HG02973 (cell line): Measurements from ENCODE around the gene YTHDF1.

Experiments
- ATAC-seq: cut with Tn5 transposase; IDR thresholded peaks from one replicate; pipeline ENCODE4 v1.9.1; 2021; ENCODE audit warnings: moderate library complexity; ENCODE audit not compliant: unreplicated experiment

Gene YTHDF1

GRCh38 chr20:63212393-63212730, 3.6 kb downstream of the YTHDF1 start:
- ATAC-seq, result no peak

DNA sequence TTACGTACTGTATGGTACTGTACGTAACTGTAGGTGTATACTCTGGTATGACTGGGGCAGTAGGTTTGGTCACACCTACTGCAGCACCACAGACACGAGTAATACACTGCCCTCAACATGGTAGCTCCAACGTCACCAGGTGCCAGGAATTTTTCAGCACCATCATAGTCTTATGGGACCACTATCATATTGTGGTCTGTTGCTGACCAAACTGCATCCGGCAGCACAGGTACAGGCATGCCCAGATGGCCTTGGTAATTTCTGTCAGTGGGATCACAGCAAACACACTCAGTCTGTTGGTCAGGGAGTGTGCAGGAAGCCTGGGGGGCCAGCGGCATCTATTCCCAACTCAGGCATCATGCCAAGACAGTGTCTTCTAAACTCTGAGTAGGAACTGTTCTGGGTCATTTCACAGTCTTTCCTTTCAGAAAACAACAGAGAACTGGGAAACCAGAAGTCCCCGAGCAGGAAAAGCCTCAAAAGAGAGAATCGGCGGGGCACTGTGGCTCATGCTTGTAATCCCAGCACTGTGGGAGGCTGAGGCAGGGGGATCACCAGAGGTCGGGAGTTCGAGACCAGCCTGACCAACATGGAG, 5.8 kb downstream of the YTHDF1 start:
- no peak for ATAC-seq

DNA sequence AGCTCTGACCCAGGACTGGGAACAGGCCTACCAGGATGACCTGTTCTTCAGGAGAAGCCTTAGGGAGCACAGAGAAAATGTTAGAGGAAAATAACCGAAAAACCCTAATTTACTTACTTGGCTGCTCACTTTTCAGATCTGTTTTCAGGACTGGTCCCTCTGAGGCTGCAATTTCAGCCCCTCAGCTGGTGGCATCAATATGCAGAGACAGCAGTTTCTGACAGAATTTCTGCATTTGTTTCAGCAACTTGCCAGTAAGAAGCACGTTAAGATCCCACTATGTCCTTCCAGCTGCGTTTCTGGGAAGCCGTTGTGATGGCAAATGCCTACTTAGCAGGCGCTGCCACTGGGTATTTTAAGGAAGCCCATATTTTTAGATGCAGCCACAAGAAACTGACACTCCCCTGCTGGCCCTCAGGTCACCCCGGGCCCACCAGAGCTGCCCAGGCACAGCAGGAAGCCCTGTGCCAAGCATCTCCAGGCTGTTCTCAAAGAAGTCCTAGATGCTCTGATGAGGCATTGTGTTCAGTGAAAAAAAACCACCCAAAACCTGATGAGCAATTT, 7.5 kb downstream of the YTHDF1 start:
- ATAC-seq, result no peak

GRCh38 chr20:63206878-63207277, 9.1 kb downstream of the YTHDF1 start:
- no peak for ATAC-seq

DNA sequence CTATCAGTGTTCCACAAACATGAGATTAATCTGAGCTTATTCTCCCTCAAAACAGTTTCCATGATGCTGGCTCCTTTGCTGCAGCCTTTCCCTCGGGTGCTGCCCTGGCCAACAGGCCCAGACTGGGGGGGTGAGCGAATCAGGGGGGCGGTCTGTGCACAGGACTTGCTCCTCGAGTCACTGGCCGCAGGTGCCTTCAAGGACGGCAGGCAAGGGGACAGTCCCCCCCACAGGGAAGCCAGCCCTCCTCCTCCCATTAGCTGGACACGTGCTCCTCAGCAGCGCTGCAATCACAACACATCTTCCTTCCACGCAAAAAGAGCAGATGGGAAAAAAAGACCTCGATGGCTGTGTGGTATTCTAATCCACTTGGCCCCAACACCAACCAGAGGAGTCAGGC, 10.0 kb downstream of the YTHDF1 start:
- ATAC-seq, result no peak

- no peak for ATAC-seq
Observed at GRCh38 chr20:63204362-63204761, 11.6 kb downstream of the YTHDF1 start.

GRCh38 chr20:63202811-63203526, 13.0 kb downstream of the YTHDF1 start:
- ATAC-seq, result no peak

GRCh38 chr20:63202021-63202420, 13.9 kb downstream of the YTHDF1 start:
- no peak for ATAC-seq

GRCh38 chr20:63198606-63199005, 17.3 kb downstream of the YTHDF1 start:
- ATAC-seq, result no peak

GRCh38 chr20:63196768-63197470, 19.0 kb downstream of the YTHDF1 start:
- ATAC-seq, result no peak

- ATAC-seq, result no peak
Observed at GRCh38 chr20:63194797-63195173, 21.1 kb downstream of the YTHDF1 start.

DNA sequence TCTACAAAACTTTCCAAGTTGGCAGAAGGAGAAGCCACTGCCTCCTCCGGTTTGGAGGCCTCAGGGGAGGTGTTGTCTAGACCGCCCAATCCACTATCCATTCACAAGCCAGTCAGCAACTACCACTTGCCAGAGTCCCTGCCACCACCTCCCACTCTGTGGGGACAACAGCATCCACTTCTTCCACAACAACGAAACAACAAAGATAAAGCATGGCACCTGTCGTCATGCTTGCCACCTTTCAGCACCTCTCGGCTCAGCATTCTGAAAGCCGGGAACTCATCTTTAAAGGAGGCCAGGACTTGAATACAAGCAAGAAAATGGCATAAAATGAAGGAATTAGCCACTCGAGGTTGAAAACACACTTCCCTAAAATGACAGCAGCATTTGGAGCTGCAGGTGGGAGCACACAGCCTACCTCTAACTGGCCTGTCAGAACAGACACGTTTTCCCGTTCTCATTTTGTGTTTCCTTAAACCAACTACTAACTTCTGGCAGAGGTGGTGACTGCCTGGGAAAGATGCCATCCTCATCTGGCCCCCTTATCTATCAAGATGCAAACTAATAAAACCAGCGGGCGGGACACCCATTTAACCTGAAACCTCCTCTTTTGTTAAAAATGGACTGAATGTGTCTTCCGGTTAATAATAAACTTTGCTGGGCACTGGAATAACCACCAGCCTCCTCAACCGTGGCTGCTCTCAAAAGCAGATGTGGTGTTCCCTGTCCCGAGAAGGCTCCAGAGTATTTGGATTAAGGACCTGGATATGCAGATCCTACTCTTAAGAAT, 21.7 kb downstream of the YTHDF1 start:
- no peak for ATAC-seq

DNA sequence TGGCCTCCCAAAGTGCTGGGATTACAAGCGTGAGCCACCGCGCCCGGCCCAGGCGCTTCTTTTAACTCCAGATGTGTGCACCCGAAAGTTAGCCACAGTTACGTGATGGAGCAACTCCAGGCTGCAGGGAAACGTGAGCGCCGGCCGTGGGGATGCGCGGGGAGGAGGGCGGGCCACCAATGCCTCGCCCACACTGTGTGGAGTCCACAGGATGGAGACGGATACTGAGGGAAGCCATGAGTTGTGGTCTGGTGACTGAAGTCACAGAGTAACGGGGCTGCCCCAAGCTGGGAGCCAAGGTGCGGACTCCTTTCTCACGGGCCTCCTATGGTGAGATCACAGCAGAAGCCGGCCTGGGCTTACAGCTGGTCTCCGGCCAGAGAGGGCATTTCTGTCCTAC, 23.2 kb downstream of the YTHDF1 start:
- no peak for ATAC-seq

- ATAC-seq, result no peak
Observed at GRCh38 chr20:63191400-63191799, 24.5 kb downstream of the YTHDF1 start.

- no peak for ATAC-seq
Observed at GRCh38 chr20:63190828-63191227, 25.1 kb downstream of the YTHDF1 start.

- no peak for ATAC-seq
Observed at GRCh38 chr20:63189846-63190559, 25.9 kb downstream of the YTHDF1 start.

DNA sequence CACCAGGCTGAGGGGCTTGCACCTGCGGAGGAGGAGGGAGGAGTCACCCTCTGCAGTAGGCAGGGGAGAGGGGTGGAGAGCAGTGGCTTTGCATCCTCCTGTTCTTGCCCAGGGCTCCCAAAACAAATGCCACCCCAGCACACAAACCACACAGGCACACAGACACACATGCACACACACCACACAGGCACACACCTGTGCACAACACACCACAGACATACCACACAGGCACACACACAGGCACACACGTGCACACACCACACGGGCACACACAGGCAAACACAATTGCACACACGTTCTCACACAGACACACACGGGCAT, 26.6 kb downstream of the YTHDF1 start:
- no peak for ATAC-seq

DNA sequence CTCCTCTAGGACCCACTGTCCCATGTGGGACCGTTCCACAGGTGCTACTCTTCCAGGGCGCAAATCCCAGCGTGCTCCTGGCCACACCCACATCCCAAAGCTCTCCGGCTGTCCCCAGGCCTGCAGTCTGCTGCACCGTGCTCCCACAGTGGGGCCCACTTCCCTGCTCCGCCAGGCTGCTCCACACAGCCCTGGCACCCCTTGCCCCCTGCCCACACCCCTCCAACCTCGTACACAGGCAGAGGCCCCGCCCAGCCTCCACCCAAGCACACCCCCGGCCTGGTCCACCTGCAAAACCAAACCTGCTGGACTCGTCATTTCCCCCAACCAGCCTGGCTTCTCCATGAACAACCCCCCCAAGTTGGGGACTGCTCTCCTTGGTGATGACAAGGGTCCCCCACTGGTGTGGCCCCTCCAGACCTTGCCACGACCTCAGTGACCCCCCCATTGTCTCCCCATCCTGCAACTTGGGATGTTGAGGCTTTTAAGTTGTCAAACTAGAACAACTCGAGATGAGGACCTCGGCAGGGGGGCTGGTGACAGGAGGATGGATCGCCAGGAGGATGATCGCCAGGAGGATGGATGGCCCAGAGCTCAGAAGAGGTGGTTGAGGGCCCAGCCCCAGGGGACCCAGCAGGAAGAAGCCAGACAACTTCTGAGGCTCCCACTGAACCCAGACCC, 27.1 kb downstream of the YTHDF1 start:
- ATAC-seq, result no peak

DNA sequence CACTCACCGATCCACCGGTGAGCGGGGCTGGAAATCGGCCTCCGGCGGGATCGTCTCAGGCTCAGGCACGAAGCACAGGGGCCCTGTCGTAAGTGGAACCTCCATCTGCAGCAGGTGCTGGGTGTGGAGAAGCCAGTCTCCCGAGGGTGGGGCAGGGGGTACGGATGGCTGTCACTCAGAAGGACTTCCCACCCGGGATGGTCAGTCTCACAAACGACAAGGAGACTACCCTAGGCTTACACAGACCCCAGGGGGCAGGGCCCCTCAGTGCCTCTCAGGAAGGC, 27.8 kb downstream of the YTHDF1 start:
- no peak for ATAC-seq

DNA sequence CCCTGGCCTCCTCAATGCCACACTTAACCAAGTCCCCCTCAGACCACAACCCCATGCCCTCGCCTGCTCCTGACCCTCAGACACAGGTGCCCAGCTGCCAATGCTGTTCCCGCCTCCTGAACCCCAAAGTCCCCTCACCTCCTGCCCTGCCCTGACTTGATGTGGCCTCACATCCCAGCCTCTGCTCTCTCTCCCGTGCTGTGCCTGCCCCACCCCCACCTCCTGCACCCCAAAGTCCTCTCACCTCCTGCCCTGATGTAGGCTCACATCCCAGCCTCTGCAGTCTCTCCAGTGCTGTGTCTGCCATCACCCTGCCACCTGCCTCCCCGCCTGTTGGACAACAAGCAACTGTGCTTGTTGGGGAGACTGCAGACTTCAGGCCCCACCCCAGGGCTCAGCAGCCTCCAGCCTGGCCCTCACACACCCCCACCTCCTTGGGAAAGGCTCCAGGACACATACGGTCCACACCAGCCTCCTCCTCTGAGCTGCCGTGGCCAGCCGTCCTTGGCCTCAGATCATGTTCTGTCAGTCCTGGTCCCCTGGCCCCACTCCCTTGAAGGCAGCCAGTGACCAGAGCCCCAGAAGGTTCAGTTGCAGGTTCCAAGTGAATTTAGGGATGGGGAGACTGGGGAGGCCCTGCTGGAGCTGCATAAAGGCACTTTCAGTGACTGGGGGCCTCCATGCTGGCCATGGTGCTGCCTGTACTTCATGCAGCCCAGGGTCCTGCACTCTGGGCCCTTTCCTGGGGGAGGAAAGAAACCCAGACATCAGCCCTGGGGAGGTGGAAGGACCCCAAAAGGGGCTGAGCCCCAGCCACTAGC, 28.4 kb downstream of the YTHDF1 start:
- ATAC-seq, result no peak
